Measurements from ENCODE around the gene HTT. TPM values are rescaled to one million over a fixed set of nuclear protein-coding genes. Genes with fewer than 3 reads are reported as not detected.

The HTT gene
- total RNA-seq, 2 donors from 2014 or later: 104 to 109 TPM

DNA sequence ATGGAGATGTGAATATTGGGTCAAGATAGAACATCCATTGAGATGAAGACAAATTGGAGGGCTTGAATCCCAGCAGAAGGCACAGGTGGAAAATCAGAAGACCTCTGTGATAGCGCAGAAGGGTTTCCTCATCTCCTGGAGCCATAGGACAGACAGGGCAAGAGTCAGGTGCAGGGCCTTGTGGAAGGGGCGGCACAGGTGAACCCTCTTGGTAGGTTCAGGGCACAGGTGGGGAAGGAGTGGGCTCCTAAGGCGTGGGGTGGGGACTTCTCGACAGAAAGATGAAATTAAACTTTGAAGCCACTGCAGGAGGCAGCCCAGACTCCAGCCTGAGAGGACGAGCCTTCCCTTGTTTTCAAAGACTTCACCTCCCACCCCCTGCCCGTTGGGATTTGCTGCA is 209.0 kb downstream of the HTT start:
- Histone ChIP-seq H3K9ac (ENCODE audit: extremely low read depth, low read length, poor library complexity, severe bottlenecking) (no peak overlapping the region), H3K4me1 (ENCODE audit: control insufficient read depth, insufficient read depth, low read length) (no peaks in the 10 kb centered on the region), H3K27me3 (ENCODE audit: control insufficient read depth, insufficient read depth, low read length, poor library complexity, severe bottlenecking) (no peaks in the 10 kb centered on the region), H3K4me3 (ENCODE audit: low read length) (no peak overlapping the region), H3K36me3 (ENCODE audit: control insufficient read depth, insufficient read depth, low read length) (no peaks in the 10 kb centered on the region), H3K27ac (ENCODE audit: low read depth, low read length) (no peak overlapping the region), H3K9me3 (ENCODE audit: control insufficient read depth, low read length) (peaks cover 5% of the 10 kb centered on the region)
- Mint-ChIP-seq H3K9me3 (peaks cover 17% of the 10 kb centered on the region), H3K27ac (no peak overlapping the region), H3K4me1 (no peaks in the 10 kb centered on the region), H3K36me3 (ENCODE audit: low read depth) (peaks cover 3% of the 10 kb centered on the region), H3K4me3 (no peak overlapping the region), H3K27me3 (ENCODE audit: insufficient read depth) (peaks cover 9% of the 10 kb centered on the region)
- no peak for DNase-seq
- 92 to 100% methylated on average over 3 to 6 of the region's 6 CpGs for WGBS, 2 experiments (ENCODE audit: insufficient coverage in 1 of 2, insufficient read length in 1 of 2)
- TF ChIP-seq, protein P1, sequence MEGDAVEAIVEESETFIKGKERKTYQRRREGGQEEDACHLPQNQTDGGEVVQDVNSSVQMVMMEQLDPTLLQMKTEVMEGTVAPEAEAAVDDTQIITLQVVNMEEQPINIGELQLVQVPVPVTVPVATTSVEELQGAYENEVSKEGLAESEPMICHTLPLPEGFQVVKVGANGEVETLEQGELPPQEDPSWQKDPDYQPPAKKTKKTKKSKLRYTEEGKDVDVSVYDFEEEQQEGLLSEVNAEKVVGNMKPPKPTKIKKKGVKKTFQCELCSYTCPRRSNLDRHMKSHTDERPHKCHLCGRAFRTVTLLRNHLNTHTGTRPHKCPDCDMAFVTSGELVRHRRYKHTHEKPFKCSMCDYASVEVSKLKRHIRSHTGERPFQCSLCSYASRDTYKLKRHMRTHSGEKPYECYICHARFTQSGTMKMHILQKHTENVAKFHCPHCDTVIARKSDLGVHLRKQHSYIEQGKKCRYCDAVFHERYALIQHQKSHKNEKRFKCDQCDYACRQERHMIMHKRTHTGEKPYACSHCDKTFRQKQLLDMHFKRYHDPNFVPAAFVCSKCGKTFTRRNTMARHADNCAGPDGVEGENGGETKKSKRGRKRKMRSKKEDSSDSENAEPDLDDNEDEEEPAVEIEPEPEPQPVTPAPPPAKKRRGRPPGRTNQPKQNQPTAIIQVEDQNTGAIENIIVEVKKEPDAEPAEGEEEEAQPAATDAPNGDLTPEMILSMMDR (conservative IDR thresholded peaks at IDR 0.05): no peak

DNA sequence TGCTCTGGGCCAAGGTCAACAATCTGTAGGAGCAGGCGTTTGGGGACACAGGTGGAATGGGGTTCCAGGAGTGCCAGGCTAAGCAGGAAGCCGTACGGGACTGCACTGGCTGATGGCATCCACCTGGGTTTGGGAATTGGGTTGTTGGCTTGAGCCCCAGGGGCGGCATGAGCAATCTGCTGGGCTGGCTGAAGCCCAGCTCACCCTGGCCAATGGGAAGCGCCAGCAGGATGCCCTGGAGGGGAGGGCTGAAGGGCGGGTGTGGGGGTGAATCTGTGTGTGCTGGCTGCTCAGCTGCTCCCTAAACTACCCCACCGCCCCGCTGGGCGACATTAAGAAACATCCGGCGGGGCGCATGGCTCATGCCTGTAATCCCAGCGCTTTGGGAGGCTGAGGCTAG is 209.4 kb downstream of the HTT start:
- H3K9me3 ChIP-seq (ENCODE audit: control insufficient read depth, low read length): peaks cover 5% of the 10 kb centered on the region
- Mint-ChIP-seq H3K27ac (no peak overlapping the region), H3K4me3 (no peak overlapping the region), H3K27me3 (ENCODE audit: insufficient read depth) (peaks cover 7% of the 10 kb centered on the region), H3K4me1 (no peaks in the 10 kb centered on the region), H3K9me3 (peaks cover 16% of the 10 kb centered on the region), H3K36me3 (ENCODE audit: low read depth) (peaks cover 3% of the 10 kb centered on the region)
- H3K27me3 ChIP-seq (ENCODE audit: control insufficient read depth, insufficient read depth, low read length, poor library complexity, severe bottlenecking): no peaks in the 10 kb centered on the region
- H3K4me3 ChIP-seq (ENCODE audit: low read length): no peak overlapping the region
- no peaks in the 10 kb centered on the region for H3K4me1 ChIP-seq (ENCODE audit: control insufficient read depth, insufficient read depth, low read length)
- 92 to 94% methylated on average over 9 to 13 of the region's 13 CpGs for WGBS, 2 experiments (ENCODE audit: insufficient coverage in 1 of 2, insufficient read length in 1 of 2)
- TF ChIP-seq, protein P1 (conservative IDR thresholded peaks at IDR 0.05): no peak
- no peaks in the 10 kb centered on the region for H3K36me3 ChIP-seq (ENCODE audit: control insufficient read depth, insufficient read depth, low read length)
- no peak for DNase-seq
- no peak overlapping the region for H3K9ac ChIP-seq (ENCODE audit: extremely low read depth, low read length, poor library complexity, severe bottlenecking)
- no peak overlapping the region for H3K27ac ChIP-seq (ENCODE audit: low read depth, low read length)

DNA sequence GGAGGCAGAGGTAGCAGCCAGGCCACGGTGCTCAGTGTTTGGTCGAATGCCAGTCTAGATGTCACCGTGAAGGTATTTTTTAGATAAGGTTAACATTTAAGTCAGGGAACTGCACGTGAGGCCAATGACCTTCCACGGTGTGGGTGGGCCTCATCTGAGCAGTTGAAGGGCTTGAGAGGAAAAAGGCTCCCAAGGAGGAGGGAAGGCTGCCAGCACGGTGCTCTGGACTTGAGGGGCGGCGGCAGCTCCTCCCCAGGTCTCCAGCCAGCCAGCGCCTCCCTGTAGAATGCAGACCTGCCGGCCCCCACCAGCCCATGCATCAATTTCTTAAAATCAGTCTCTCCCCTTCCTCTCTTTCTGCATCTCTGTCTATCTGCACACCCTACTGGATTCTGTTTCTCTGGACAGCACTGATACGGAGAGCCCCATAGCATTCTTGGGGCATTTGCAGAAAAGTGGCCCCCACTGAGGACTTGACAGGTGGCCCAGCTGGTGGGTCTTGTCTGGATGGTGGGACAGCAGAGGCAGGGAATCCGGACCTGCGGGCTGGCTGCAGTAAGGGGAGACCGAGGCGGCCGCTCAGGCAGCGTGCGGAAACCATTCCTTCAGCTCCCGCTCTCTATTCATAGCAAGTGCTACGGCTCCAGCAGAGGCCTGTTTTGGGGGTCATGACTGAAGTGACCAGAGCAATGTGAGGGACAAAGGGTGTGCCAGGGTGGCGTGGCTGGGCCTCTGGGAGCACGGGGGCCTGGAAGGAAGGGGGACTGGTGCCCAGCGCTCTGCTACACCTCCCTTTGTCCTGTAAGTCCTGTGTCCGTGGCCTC is 210.5 kb downstream of the HTT start:
- no peak overlapping the region for H3K9ac ChIP-seq (ENCODE audit: extremely low read depth, low read length, poor library complexity, severe bottlenecking)
- no peak for DNase-seq
- no peak overlapping the region for H3K27ac Mint-ChIP-seq

More for the DNA sequence above, 210.5 kb downstream of the HTT start:
- Histone ChIP-seq H3K27ac (ENCODE audit: low read depth, low read length) (no peak overlapping the region), H3K4me3 (ENCODE audit: low read length) (no peak overlapping the region), H3K36me3 (ENCODE audit: control insufficient read depth, insufficient read depth, low read length) (no peaks in the 10 kb centered on the region), H3K27me3 (ENCODE audit: control insufficient read depth, insufficient read depth, low read length, poor library complexity, severe bottlenecking) (peaks cover 2% of the 10 kb centered on the region), H3K4me1 (ENCODE audit: control insufficient read depth, insufficient read depth, low read length) (no peaks in the 10 kb centered on the region), H3K9me3 (ENCODE audit: control insufficient read depth, low read length) (peaks cover 5% of the 10 kb centered on the region)
- TF ChIP-seq, protein P1 (conservative IDR thresholded peaks at IDR 0.05): no peak
- Mint-ChIP-seq H3K36me3 (ENCODE audit: low read depth) (peaks cover 3% of the 10 kb centered on the region), H3K4me1 (no peaks in the 10 kb centered on the region), H3K4me3 (no peak overlapping the region), H3K27me3 (ENCODE audit: insufficient read depth) (peaks cover 8% of the 10 kb centered on the region), H3K9me3 (peaks cover 15% of the 10 kb centered on the region)
- 94% methylated on average over 17 to 24 of the region's 24 CpGs for WGBS, 2 experiments (ENCODE audit: insufficient coverage in 1 of 2, insufficient read length in 1 of 2)
